ENCODE results near the gene GLT1D1.

The GLT1D1 gene

GRCh38 chr12:128818065-128819022, 34.9 kb upstream of the GLT1D1 start:
- TF ChIP-seq POLR2AphosphoS5 (IDR thresholded peaks at IDR 0.05; ENCODE audit: low read depth, low read length) (no peak), TAF1 (IDR thresholded peaks at IDR 0.05; ENCODE audit: borderline replicate concordance, insufficient read depth, low read length) (no peak), SIN3A (IDR thresholded peaks at IDR 0.05; ENCODE audit: borderline replicate concordance, insufficient read depth, low read length) (no peak), FOXP2 (optimal IDR thresholded peaks at IDR 0.05; ENCODE audit: borderline replicate concordance, extremely low read depth, extremely low read length, insufficient read depth) (no peak)

- TF ChIP-seq FOXP2 (optimal IDR thresholded peaks at IDR 0.05; ENCODE audit: borderline replicate concordance, extremely low read depth, extremely low read length, insufficient read depth) = no peak
- no peak for TF ChIP-seq POLR2AphosphoS5 (IDR thresholded peaks at IDR 0.05; ENCODE audit: low read depth, low read length)
These were observed 33.8 kb upstream of the GLT1D1 start for GRCh38 chr12:128819293-128820144.

GRCh38 chr12:128820253-128820652, 33.0 kb upstream of the GLT1D1 start:
- TF ChIP-seq REST (IDR thresholded peaks at IDR 0.05; ENCODE audit: insufficient read depth in 1 of 2, low read depth in 2 of 2, low read length in 2 of 2) = no peak
- TF ChIP-seq SIN3A (IDR thresholded peaks at IDR 0.05; ENCODE audit: borderline replicate concordance, insufficient read depth, low read length) = no peak

- TF ChIP-seq TAF1 (IDR thresholded peaks at IDR 0.05; ENCODE audit: borderline replicate concordance, insufficient read depth, low read length) = no peak
- no peak for TF ChIP-seq POLR2AphosphoS5 (IDR thresholded peaks at IDR 0.05; ENCODE audit: low read depth, low read length)
- TF ChIP-seq SIN3A (IDR thresholded peaks at IDR 0.05; ENCODE audit: borderline replicate concordance, insufficient read depth, low read length) = no peak
- TF ChIP-seq REST (IDR thresholded peaks at IDR 0.05; ENCODE audit: insufficient read depth in 1 of 2, low read depth in 2 of 2, low read length in 2 of 2) = no peak
- TF ChIP-seq FOXP2 (optimal IDR thresholded peaks at IDR 0.05; ENCODE audit: borderline replicate concordance, extremely low read depth, extremely low read length, insufficient read depth) = no peak
These were observed 32.4 kb upstream of the GLT1D1 start for GRCh38 chr12:128820723-128821432.

- TF ChIP-seq REST (IDR thresholded peaks at IDR 0.05; ENCODE audit: insufficient read depth in 1 of 2, low read depth in 2 of 2, low read length in 2 of 2) (peak in 1 of 2 experiments; percentile 66; a peak in 2 of 4 replicates), POLR2AphosphoS5 (IDR thresholded peaks at IDR 0.05; ENCODE audit: low read depth, low read length) (no peak), SIN3A (IDR thresholded peaks at IDR 0.05; ENCODE audit: borderline replicate concordance, insufficient read depth, low read length) (no peak), TAF1 (IDR thresholded peaks at IDR 0.05; ENCODE audit: borderline replicate concordance, insufficient read depth, low read length) (no peak)
These were observed 29.9 kb upstream of the GLT1D1 start for GRCh38 chr12:128823216-128823915.

Data from PFSK-1 (cell line).